NCI-H1092 (cell line): Measurements from ENCODE around the gene HS6ST2.

Experiments used
- DNase-seq: peaks from one replicate; lab custom pipeline; 2025; lab: John Stamatoyannopoulos, UW

Gene HS6ST2

GRCh38 chrX:132790329-132790728 lies 168.1 kb downstream of the HS6ST2 start:
- no peak for DNase-seq

- DNase-seq, result no peak
These were observed 172.2 kb downstream of the HS6ST2 start for GRCh38 chrX:132786217-132786616.

GRCh38 chrX:132778917-132779316 lies 179.5 kb downstream of the HS6ST2 start:
- no peak for DNase-seq

- DNase-seq, result no peak
These were observed 181.8 kb downstream of the HS6ST2 start for GRCh38 chrX:132776486-132777210.

- DNase-seq, result no peak
These were observed 183.1 kb downstream of the HS6ST2 start for GRCh38 chrX:132775263-132775823.

- DNase-seq, result no peak
These were observed 184.3 kb downstream of the HS6ST2 start for GRCh38 chrX:132774010-132774714.

- no peak for DNase-seq
These were observed 188.8 kb downstream of the HS6ST2 start for GRCh38 chrX:132769609-132770008.

- DNase-seq, result no peak
These were observed 192.0 kb downstream of the HS6ST2 start for GRCh38 chrX:132766452-132766851.

- no peak for DNase-seq
These were observed 194.9 kb downstream of the HS6ST2 start for GRCh38 chrX:132763528-132763927.

GRCh38 chrX:132758759-132759158 lies 199.7 kb downstream of the HS6ST2 start:
- no peak for DNase-seq

- DNase-seq, result no peak
These were observed 201.3 kb downstream of the HS6ST2 start for GRCh38 chrX:132757066-132757623.

- no peak for DNase-seq
These were observed 202.0 kb downstream of the HS6ST2 start for GRCh38 chrX:132756439-132756838.

GRCh38 chrX:132751063-132751690 lies 207.3 kb downstream of the HS6ST2 start:
- no peak for DNase-seq

GRCh38 chrX:132750331-132751062 lies 207.9 kb downstream of the HS6ST2 start:
- DNase-seq, result no peak

GRCh38 chrX:132749406-132749805 lies 209.0 kb downstream of the HS6ST2 start:
- no peak for DNase-seq

- DNase-seq, result no peak
These were observed 209.5 kb downstream of the HS6ST2 start for GRCh38 chrX:132748909-132749308.

GRCh38 chrX:132748268-132748667 lies 210.2 kb downstream of the HS6ST2 start:
- DNase-seq, result no peak

GRCh38 chrX:132745593-132745992 lies 212.8 kb downstream of the HS6ST2 start:
- DNase-seq, result no peak

- no peak for DNase-seq
These were observed 214.0 kb downstream of the HS6ST2 start for GRCh38 chrX:132744470-132744869.

- no peak for DNase-seq
These were observed 215.3 kb downstream of the HS6ST2 start for GRCh38 chrX:132743086-132743485.

GRCh38 chrX:132742246-132742645 lies 216.2 kb downstream of the HS6ST2 start:
- DNase-seq, result no peak

- no peak for DNase-seq
These were observed 216.7 kb downstream of the HS6ST2 start for GRCh38 chrX:132741689-132742088.
